AG20443 (cell line): ENCODE data around the gene TRABD.
"Not testable (repeated sequence)": the region's sequence is repeated elsewhere in the genome, so short reads cannot be mapped to it uniquely, and the experiment has no call there.

ENCODE experiments used
- DNase-seq: peaks from one replicate; pipeline ENCODE4 v3.0.0; 2012; ENCODE audit warnings: low spot score, mixed read lengths

The TRABD gene

DNA sequence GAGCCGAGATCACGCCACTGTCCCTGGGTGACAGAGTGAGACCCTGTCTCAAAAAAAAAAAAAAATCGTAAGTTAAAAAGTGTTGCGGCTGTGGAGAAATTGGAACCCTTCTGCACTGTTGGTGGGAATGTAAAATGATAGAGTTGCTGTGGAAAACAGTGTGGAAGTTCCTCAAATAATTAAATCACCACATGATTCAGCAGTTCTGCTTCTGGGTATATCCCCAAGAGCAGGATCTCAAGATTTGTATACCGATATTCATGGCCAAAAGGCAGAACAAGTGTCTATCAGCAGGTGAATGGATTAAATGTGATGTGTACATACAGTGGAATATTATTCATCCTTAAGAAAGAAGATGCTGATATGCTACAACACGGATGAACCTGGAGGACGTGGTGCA, 18.9 kb downstream of the TRABD start:
- DNase-seq, result no peak

DNA sequence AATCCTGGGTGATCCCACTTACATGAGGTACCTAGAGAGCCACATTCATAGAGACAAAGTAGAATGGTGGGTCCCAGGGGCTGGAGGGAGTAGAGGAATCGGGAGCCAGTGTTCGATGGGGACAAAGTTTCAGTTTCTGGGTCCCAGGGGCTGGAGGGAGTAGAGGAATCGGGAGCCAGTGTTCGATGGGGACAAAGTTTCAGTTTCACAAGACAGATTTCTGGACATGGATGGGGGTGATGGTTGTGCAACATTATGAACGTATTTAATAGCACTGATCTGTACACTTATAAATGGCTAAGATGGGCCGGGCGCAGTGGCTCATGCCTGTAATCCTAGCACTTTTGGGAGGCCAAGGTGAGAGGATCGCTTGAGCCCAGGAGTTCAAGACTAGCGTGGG, 19.3 kb downstream of the TRABD start:
- not testable (repeated sequence) for DNase-seq

DNA sequence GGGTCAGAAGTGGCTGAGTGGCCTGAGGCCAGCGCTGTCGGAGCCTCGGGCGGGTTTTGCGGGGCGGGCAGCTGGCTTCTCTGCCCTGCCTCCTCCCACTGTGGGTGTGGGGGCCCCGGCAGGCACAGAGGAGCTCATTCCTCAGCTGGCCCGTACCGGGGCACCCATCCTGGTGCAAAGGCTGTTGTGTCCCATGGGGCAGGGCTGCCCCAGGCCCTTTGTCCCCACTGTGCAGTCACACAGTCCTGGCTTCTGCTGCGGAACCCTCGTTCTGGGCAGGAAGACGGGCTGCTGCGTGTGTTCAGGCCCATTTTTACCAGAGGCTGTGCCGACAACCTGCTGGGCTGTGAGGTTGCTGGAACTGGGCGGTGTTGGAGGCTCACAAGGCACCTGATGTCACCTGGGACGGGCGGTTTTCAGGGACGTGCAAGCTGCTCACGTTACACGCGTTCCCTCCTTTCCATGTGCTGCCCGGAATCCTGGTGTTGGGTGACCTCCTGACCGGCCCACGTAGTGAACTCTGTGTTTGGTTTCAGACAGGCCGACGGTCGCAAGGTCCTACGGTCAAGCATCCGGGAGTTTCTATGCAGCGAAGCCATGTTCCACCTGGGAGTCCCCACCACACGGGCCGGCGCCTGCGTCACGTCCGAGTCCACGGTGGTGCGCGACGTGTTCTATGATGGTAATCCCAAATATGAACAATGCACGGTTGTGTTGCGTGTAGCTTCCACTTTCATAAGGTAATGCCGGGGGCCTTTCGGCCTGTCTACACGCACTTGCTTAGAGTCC, 20.3 kb downstream of the TRABD start:
- no peak for DNase-seq

DNA sequence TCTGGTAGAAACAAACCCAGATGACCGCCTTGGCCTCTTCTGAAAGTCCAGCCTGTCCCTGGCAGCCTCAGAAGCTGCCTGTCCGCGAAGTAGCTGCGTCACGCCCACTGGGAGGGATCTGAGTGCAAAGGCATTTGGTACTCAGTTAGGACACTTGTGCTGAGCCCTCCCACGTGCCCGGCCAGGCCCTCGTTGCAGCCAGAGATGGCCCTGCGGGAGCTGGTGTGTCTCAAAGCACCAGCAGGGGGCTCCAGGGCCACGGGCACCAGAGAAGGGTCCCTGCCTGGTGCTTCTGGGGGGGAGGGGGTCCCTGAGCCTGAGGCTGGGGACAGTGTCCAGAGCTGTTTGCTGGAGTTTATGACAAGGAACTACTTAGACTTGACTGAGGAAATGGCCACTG, 20.9 kb downstream of the TRABD start:
- DNase-seq, result peak; percentile 87

DNA sequence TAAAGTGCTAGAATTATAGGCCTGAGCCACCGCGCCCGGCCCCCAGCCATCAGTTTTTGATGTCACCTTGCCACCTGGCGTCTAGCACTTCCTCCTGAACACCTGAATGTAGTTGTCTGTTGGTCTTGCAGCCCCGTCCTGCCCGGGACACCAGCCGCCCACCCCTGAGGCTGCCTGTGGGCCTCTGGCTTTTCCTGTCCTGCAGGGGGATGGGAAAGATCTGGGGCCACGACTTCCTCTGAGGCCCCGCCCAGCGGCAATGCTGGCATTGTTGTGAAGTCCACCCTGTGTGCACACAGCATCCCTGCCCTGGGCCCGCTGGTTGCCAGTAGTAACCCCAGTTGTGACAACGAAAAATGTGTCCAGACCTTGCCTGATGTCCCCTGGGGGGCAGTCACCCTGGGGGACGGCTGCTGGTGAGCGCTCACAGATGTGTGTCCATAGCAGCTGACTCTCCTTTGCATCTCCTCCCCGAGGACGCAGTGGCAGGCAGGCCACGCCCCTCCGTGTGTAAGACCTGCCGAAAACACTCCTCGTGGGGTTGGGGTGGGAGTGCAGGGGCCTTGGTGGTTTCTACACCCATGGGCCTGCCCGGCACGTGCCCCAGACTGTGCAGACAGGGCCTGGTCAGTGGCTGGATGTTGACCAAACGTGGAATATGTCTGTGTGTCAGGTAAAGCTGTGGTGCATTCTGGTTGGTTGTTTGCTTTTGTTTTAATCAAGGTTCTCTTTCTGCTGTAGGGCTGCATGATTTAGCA, 21.8 kb downstream of the TRABD start:
- DNase-seq, result no peak

DNA sequence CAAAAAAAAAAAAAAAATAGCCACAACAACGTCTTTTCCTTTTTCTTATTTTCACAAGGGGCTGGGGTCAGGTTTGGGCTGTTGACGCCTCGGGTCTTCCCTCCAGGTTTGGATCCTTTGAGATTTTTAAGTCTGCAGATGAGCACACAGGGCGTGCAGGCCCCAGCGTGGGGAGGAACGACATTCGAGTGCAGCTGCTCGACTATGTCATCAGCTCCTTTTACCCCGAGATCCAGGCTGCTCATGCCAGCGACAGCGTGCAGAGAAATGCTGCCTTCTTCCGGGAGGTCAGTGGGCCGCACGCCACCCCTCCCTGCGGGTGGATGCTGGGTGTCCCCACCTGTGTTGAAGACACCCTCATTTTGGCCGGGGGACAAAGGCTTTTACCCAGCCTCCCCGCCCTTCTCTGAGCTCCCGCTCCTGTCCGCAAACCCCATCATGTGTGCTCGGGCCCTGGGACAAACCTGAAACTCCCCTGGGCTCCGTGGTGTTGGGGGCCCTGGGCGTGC, 22.8 kb downstream of the TRABD start:
- no peak for DNase-seq

DNA sequence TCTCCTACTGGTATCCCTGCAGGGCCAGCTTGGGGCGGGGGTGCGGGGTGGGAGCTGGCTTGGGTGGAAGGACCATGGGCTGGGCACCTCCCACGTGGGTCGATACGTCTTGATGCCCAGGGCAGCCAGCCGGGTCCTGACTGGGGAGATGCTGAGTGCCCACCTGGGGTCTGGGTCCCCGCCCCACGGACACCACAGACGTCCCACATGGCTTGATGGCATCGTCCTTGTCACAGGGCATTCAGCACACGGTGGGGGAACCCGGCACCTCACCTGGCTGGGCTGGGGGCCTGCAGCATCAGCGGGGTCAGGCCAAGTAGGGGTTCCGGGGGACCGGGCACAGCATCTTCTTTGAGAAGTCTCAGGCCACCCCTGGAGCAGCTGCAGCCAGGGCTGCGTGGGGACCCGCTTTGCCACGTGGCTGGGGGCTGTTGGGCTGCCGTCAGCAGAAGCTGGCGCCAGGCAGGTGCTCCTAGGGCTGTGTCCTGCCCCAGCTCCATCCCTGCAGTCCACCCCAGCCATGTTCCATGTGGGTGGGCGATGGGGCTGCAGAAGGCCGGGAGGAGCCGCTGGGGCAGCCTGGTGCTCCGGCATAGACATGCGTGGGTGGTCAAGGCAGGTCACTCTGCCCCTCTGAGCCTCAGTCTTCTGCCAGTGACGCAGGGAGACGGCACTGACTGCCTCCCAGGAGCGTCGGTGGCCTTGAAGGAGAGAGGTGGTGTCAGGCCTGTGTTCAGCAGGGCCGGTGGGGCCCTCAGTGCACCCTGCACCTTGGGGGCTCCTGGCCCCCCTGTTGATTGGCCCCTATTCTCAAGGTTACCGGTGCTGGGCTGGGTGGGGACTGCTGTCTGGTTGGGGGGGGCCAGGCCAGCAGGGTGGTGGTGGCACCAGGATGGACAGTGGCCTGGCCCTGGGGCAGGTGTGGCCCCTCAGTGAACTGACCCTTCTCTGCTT, 23.5 kb downstream of the TRABD start:
- no peak for DNase-seq

DNA sequence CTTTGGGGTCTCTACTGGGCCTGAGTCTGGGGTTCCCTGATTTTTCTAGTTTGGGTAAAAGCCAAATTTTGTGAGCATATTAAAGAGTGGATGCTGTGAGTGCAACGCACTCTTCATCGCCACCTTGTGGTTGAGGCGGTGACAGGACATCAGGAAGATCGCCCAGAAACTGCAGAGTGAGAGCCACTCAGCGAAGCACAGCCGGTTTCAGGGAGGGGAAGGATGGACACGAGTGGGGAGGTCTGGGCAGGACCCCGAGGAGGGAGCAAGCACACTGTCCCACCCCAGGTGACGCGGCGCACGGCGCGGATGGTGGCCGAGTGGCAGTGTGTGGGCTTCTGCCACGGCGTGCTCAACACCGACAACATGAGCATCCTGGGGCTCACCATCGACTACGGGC, 24.2 kb downstream of the TRABD start:
- DNase-seq, result peak; percentile 88

DNA sequence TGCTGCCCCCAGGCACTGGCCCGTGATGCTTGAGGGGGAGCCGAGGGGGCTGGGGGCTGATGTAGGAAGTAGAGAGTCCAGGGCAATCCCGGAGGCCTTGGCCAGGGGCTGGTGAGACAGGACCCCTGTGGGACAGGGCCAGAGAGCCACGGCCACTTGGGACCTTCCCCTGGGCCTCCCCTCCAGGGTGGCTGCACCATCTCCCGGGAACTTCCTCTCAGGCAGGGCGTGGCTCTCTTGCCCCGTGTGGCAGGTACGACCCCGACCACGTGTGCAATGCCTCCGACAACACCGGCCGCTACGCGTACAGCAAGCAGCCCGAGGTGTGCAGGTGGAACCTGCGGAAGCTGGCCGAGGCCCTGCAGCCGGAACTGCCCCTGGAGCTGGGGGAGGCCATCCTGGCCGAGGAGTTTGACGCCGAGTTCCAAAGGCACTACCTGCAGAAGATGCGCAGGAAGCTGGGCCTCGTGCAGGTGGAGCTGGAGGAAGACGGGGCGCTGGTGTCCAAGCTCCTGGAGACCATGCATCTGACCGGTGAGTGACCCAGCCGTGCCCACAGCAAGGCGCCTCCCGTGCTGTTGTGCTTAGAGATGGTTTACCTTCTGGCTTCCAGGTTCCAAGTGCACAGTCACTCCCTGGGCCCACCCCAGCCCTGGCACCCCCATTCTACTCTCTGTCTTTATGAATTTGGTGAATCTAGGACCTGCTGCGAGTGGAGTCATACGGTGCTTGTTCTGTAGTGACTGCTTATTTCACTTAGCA, 24.8 kb downstream of the TRABD start:
- DNase-seq, result no peak

DNA sequence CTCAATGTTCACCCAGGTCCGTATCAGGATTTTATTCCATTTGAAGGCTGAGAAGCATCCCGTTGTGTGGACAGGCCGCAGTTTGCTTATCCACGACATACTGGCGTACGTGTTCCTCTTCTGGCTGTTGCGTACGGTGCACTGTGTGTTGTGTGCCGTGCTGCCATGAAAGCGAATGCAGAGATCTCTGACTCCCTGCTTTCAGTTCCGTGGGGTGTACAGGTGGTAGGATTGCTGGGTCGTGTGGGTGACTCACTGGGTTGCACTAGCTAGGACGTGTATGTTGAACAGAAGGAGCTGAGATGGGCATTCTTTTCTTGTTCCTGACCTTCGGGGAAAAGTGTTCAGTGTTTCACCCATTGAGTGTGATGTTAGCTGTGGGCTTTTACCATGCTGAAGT, 25.4 kb downstream of the TRABD start:
- no peak for DNase-seq

DNA sequence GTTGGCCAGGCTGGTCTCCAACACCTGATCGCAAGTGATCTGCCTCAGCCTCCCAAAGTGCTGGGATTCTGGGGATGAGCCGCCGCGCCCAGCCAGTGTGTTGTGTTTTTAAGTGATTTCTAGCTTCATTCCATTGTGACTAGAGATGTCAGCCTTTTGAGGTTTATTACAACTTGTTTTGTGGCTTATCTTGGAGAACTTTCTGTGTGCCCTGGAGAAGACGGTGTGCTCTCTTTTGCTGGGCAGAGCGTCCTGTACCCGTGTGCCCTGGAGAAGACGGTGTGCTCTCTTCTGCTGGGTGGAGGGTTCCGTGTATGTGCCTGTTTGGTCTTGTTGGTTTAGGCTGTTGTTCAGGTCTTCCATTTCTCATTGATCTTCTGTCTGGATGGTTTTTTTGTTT, 27.6 kb downstream of the TRABD start:
- no peak for DNase-seq

DNA sequence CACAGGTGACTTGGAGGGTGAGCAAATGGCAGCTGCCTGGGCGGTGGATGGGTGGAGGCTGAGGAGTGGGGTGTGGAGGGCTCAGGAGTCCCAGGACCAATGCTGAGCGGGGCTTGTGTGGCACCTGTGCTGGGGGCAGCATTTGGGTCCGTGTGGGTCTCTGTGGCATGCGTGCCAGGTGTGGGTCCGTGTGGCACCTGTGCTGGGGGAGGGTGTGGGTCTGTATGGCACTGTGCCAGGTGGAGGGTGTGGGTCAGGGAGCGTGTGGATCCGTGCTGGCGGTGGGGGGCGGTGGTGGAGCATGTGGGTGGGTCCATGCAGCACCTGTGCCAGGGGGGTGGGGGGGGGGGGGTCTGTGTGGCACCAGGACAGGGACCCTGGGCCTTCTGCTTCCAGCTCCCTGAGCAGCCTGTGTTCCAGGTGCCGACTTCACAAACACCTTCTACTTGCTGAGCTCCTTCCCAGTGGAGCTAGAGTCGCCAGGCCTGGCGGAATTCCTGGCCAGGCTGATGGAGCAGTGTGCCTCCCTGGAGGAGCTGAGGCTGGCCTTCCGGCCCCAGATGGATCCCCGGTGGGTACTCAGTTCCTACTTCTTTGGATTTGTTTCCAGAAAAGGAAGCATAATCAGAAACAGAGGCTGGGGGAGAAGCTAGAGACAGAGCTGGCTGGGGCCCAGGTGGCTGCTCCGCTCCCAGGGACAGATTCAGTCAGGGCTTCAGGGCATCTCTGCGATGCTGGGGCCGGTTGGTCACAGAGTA, 29.8 kb downstream of the TRABD start:
- DNase-seq, result no peak

DNA sequence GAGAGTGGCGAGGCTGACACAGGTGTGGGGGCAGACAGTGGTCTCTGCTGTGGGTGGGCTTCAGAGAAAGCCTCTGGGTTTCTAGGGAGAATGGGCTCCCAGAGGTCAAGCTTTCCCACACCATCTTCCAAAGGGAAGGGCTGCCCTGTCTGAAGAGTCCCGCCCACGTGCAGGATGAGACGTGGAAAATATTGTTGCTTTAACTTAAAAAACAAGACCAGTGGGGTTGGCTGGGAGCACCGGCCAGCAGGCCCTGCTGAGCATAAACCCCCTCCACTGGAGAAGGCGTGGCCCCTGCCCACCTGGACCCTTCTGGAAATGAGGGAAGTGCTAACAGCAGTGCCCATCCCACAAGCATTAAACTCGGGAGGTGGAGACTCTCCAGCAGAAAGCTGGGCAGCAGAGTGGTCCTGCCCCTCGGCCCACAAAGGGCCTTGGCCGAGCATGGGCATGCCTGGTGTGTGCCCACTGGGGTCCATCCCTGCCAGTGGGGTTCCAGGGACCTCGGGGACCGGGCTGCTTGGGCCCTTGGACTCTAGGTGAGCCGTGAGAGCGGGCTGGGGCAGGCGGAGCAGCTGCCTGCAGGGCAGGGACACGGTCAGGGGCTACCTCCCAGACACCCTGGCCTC, 30.5 kb downstream of the TRABD start:
- DNase-seq, result no peak

DNA sequence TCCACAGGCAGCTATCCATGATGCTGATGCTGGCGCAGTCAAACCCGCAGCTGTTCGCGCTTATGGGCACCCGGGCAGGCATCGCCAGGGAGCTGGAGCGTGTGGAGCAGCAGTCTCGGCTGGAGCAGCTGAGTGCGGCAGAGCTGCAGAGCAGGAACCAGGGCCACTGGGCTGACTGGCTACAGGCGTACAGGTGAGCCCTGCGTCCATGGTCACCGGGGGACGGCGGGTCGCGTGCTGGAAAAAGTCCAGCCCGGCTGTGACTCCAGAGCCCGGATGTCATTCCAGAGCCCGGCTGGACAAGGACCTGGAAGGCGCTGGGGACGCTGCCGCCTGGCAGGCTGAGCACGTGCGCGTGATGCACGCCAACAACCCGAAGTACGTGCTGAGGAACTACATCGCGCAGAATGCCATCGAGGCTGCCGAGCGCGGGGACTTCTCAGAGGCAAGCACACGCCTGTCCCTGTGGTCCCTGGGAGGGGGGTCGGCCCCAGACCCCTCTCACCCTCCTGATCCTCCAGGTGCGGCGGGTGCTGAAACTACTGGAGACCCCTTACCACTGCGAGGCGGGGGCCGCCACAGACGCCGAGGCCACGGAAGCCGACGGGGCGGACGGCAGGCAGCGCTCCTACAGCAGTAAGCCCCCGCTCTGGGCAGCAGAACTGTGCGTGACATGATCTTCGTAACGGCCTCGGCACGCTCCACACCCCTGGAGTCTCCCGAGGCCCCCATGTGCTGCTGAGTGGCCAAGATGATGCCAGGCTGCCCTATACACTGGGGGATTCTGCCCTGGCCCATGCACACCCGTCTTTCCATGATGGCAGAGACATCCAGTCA, 31.2 kb downstream of the TRABD start:
- DNase-seq, result no peak

DNA sequence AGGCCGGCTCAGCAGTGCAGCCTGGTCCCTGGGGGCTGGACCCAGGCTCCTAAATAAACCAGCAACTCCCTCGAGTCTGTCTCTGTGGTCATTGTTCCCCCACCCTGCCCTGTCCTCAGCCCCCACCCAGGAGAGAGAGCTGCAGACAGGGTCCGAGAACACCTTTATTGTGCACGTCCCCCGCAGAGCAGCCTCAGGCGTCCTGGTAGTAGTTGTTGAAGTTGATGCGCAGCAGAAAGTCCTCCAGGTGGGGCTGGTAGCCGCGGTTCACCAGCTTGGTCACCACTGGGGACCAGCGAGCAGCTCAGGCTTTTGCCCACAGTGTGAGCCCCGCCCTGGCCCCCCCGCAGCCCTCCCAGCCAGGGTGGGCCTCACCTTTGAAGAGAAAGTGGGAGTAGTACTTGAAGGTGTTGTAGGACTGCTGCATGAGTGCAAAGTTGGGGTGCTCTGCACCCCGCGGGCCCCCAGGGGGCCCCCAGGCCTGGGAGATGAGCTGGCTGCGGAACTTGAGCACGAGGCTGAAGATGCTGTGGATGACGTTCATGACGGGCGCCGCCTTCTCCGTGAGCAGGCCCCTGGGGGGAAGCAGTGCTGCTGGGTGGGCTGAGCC, 31.9 kb downstream of the TRABD start:
- DNase-seq, result no peak

DNA sequence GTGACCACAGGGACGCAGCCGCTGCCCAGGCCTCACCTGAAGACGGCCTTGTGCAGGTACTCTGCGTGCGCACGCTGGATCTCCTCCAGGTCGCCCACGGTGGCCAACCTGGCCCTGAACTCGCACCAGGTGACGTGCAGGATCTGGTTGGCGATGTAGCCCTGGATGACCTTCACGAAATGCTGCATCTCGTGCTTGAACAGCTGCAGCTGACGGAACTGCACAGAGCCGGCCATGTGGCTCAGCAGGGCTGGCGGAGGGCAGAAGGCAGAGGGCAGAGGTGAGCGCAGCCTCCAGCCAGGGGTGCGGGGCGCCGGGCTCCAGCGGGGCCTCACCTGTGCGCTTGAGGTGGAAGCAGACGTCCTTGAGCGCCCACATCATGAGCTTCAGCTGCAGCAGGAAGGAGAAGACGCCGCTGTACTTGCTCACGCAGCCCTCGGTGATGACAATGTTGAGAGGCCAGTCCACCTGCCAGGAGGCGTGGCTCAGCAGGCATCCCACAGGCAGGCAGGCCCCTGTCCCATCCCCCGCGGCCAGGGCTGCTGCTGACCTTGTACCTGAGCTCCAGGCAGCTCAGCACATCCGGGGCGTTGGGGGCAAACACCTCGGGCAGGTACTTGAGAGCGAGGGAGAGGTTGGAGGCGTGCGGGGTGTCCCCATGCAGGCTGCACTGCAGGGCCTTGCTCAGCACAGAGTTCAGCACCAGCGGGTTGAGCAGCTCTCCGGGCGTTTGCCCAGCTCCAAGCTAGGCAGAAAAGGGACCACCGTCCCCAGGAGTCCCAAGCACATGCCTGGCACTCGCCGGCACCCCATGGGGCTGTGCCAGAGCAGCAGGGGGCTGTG, 32.7 kb downstream of the TRABD start:
- DNase-seq, result no peak

DNA sequence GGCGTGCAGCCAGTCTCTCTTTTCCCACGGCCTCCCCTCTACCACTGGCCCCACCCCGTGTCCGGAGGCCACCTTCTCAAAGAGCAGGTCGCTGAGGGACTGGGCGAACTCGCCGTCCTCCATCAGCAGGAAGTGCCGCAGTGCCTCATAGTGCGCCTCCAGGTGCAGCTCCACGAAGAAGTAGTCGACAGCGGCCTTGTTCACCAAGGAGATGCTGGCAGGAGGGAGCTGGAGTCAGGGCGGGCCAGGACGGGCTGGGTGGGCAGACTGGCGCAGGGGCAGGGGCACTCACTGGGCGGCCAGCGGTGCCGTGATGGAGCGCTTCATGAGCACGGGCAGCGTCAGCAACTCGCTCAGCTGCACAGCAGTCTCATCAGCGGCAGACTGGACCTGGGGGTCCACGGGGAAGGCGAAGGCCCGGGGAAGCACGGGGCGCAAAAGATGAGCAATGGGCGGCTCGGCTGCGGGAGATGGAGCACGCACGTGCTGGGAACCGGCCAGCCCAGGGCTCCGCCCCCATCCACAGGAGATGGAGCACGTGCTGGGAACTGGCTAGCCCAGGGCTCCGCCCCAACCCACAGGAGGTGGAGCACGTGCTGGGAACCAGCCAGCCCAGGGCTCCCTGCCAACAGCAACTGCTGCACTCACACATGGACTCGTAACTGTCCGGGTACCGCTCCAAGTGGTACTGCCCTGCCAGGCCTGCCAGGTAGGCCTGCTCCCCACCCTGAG, 33.4 kb downstream of the TRABD start:
- DNase-seq, result peak; percentile 89
